ENCODE results near the gene INTS6L.

INTS6L gene

GRCh38 chrX:135520553-135521404 lies at the start of gene INTS6L:
Gene INTS6L (plus strand): TSS chrX:135520660. CDS start chrX:135520993, 333 bp downstream.
- DNase-seq = peak; percentile 82

GRCh38 chrX:135476378-135476777 lies 44.1 kb upstream of the INTS6L start:
- DNase-seq = no peak

- peak; percentile 14 for DNase-seq
Observed at GRCh38 chrX:135477576-135477975, 42.9 kb upstream of the INTS6L start.

GRCh38 chrX:135480076-135480475 lies 40.4 kb upstream of the INTS6L start:
- DNase-seq = no peak

- no peak for DNase-seq
Observed at GRCh38 chrX:135481696-135482179, 38.7 kb upstream of the INTS6L start.

- no peak for DNase-seq
Observed at GRCh38 chrX:135484641-135485289, 35.7 kb upstream of the INTS6L start.

- no peak for DNase-seq
Observed at GRCh38 chrX:135489542-135489941, 30.9 kb upstream of the INTS6L start.

GRCh38 chrX:135490979-135491514 lies 29.4 kb upstream of the INTS6L start:
- DNase-seq = no peak

- DNase-seq = no peak
Observed at GRCh38 chrX:135494453-135494852, 26.0 kb upstream of the INTS6L start.

GRCh38 chrX:135497736-135498135 lies 22.7 kb upstream of the INTS6L start:
- no peak for DNase-seq

GRCh38 chrX:135498236-135498635 lies 22.2 kb upstream of the INTS6L start:
- no peak for DNase-seq

- DNase-seq = no peak
Observed at GRCh38 chrX:135505351-135505750, 15.1 kb upstream of the INTS6L start.

- no peak for DNase-seq
Observed at GRCh38 chrX:135509885-135510284, 10.6 kb upstream of the INTS6L start.

GRCh38 chrX:135512508-135513129 lies 7.8 kb upstream of the INTS6L start:
- DNase-seq = no peak

GRCh38 chrX:135513130-135513515 lies 7.3 kb upstream of the INTS6L start:
- DNase-seq = no peak

GRCh38 chrX:135516376-135516775 lies 4.1 kb upstream of the INTS6L start:
- DNase-seq = no peak

GRCh38 chrX:135518161-135518560 lies 2.3 kb upstream of the INTS6L start:
- DNase-seq = no peak

GRCh38 chrX:135520022-135520552 lies 373 bp upstream of the INTS6L start:
- no peak for DNase-seq

GRCh38 chrX:135521405-135522131 lies 1.1 kb downstream of the INTS6L start:
- DNase-seq = peak; percentile 78

GRCh38 chrX:135522132-135522530 lies 1.7 kb downstream of the INTS6L start:
- DNase-seq = no peak

GRCh38 chrX:135522878-135523693 lies 2.6 kb downstream of the INTS6L start:
- no peak for DNase-seq

- no peak for DNase-seq
Observed at GRCh38 chrX:135528254-135528653, 7.8 kb downstream of the INTS6L start.
